Measurements from ENCODE around the gene TRPM2. TPM values are rescaled to one million over a fixed set of nuclear protein-coding genes. Genes with fewer than 3 reads are reported as not detected.

TRPM2 gene
- polyA plus RNA-seq, 5 donors = 0.93 to 2.4 (median 1.6) TPM

GRCh38 chr21:44428281-44428960 is 75.0 kb downstream of the TRPM2 start:
- DNase-seq = no peak

DNA sequence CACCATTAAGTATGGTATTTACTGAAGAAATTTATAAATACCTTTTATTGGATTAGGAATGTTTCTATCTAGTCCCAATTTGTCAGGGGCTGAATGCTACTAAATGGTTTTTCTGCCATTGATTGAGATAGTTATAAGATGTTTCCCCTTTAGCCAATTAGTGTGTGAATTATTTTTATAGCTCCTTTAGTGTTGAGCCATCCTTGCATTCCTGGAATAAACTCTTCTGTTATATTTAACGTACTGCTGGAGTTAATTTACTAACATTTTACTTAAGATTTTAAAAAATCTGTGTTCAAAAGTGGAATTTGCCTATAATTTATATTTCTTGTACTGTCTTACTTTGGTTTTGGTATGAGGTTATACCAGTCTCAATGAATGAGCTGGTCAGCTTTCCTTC is 76.5 kb downstream of the TRPM2 start:
- no peak for DNase-seq

GRCh38 chr21:44431300-44431699 is 77.9 kb downstream of the TRPM2 start:
- DNase-seq = no peak

DNA sequence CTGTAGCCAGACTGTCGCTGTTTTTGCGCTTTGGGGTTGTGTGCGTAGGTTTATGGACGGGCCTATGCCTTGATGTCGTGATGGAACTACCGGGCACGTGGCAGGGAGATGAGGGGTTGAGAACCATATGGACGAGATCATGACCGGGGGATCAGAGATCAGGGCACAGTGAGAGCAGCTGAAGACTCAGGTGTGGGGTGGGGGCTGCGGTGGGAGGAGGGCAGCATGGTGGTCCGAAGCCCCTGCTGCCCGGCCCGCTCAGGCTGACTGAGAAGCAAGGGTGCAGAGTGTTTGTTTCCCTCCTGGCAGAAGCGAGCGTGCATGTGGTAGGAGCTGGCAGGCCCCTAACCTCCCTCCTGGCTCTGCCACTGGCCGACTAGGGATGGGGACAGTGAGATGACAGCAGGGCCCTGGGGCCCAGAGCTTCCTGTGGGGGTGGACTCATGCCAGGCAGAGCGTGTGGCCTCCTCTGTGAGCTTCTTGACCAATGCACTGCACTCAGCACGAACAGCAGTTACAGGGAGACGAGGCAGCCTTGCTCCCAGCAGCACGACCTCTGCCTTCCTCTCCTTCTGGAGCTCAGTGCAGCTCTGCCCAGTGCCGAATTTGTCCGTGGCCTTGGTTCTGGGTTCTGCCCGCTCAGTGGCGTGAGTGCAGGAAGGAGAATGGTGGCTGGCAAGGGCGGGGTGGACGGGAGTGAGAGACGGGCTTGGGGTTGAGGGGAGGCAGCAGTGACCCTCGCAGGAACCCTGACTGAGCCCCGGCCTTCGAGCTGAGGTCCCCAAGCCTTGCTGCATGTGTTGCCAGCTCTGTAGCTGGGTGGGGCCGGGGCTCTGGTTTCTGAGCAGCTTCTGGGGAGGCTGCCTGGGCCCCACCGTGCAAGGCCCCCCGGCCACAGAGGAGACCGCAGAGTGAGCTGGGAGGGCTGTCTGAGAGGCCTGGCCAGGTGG is 79.7 kb downstream of the TRPM2 start:
- no peak for DNase-seq

- DNase-seq = no peak
Measured at GRCh38 chr21:44433791-44434567, 80.6 kb downstream of the TRPM2 start.

GRCh38 chr21:44434568-44434925 is 81.1 kb downstream of the TRPM2 start:
- DNase-seq = no peak

GRCh38 chr21:44434936-44435635 is 81.7 kb downstream of the TRPM2 start:
- DNase-seq = no peak

GRCh38 chr21:44436111-44436611 is 82.7 kb downstream of the TRPM2 start:
- no peak for DNase-seq

- no peak for DNase-seq
Measured at GRCh38 chr21:44436958-44437357, 83.5 kb downstream of the TRPM2 start.

- DNase-seq = no peak
Measured at GRCh38 chr21:44437371-44437695, 83.9 kb downstream of the TRPM2 start.

DNA sequence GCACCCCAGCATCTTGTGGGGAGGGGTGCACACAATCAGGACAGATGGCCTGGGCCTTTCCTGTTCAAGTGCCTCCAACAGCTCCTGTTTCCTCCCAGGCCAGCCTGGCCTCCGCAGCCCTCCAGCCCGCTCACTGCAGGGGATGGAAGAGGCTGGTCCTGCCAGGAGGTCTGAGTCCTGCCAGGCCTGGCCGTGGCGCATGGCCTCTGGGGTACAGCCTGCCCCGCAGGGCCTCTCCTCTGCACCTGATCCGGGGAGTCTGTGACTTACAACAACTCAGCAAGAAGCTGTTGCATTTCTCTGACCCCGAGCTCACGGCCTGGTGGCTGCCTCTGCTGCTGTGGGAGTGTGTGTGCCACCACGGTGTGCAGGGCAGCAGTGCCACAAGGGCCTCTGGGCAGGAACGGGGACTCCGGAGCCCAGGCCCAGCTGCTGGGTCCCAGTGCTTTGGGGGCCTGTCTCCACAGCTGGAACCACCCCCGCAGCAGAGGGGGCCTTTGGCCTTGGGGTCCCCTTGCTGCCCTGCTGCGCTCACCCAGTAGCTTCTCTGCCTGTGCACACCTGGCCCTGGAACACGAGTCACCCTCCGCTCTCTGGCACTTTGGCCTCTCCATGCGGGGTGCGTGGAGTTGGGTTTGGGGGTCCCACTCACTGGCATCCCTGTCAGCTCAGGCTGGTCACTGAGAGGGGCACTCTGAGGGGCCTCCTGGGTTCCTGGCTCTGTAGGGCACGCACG is 84.4 kb downstream of the TRPM2 start:
- DNase-seq = no peak

GRCh38 chr21:44438531-44439210 is 85.2 kb downstream of the TRPM2 start:
- DNase-seq = no peak

DNA sequence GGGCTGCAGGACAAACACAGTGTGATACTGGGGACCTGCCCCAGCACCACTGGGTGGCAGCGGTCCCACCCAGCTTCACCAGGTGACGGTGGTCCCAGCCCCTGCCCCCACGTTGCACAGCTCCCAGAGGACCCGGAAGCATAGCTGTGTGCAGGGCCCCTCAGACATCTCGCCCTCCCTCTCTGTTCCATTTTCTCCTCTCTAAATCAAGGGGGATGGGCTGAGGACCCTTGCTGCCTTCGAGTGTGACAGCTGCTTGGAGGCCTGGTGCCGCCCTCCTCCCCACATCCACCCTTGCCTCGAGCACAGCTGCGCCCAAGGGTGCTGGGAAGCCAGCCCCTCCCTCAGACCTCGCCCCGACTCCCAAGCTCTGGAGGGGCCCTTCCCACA is 85.8 kb downstream of the TRPM2 start:
- no peak for DNase-seq

- DNase-seq = no peak
Measured at GRCh38 chr21:44440241-44441040, 87.0 kb downstream of the TRPM2 start.

GRCh38 chr21:44441041-44441400 is 87.6 kb downstream of the TRPM2 start:
- DNase-seq = no peak

- DNase-seq = no peak
Measured at GRCh38 chr21:44441581-44442265, 88.3 kb downstream of the TRPM2 start.

- no peak for DNase-seq
Measured at GRCh38 chr21:44442266-44443125, 89.1 kb downstream of the TRPM2 start.
